ENCODE data around the gene TPP2. TPM values are rescaled to one million over a fixed set of nuclear protein-coding genes. Genes with fewer than 3 reads are reported as not detected.

Gene TPP2
- total and polyA plus RNA-seq, 8 donors = 43.6 to 77.2 (median 70.2) TPM

- Histone ChIP-seq H3K4me1 (no peaks in the 10 kb centered on the region), H3K36me3 (no peaks in the 10 kb centered on the region), H3K27me3 (no peaks in the 10 kb centered on the region), H3K27ac (no peak overlapping the region), H3K9me3 (no peaks in the 10 kb centered on the region), H3K4me3 (no peak overlapping the region)
- no peak for TF ChIP-seq CTCF (IDR thresholded peaks at IDR 0.05)
- DNase-seq (no peak), ATAC-seq (no peak)
- intact Hi-C loops (cut with DNase I) = no loop called here
Observed at GRCh38 chr13:102701331-102701730, 104.5 kb downstream of the TPP2 start.

- Histone ChIP-seq H3K4me3 (no peak overlapping the region), H3K27ac (no peak overlapping the region), H3K9me3 (no peaks in the 10 kb centered on the region), H3K36me3 (no peaks in the 10 kb centered on the region), H3K4me1 (no peaks in the 10 kb centered on the region), H3K27me3 (no peaks in the 10 kb centered on the region)
- TF ChIP-seq CTCF (IDR thresholded peaks at IDR 0.05) = no peak
- DNase-seq (peak in 1 of 4 donors; percentile 21), ATAC-seq (no peak)
- intact Hi-C loops (cut with DNase I) = no loop called here
Observed at GRCh38 chr13:102702965-102703725, 106.4 kb downstream of the TPP2 start.

- no peak for DNase-seq
- intact Hi-C loops (cut with DNase I) = no loop called here
- no peaks in the 10 kb centered on the region for H3K36me3 ChIP-seq
- H3K4me1 ChIP-seq = no peaks in the 10 kb centered on the region
- no peak for ATAC-seq
- no peak for TF ChIP-seq CTCF (IDR thresholded peaks at IDR 0.05)
- no peaks in the 10 kb centered on the region for H3K9me3 ChIP-seq
- H3K27me3 ChIP-seq = no peaks in the 10 kb centered on the region
- no peak overlapping the region for H3K27ac ChIP-seq
- H3K4me3 ChIP-seq = no peak overlapping the region
Observed at GRCh38 chr13:102703726-102704035, 106.9 kb downstream of the TPP2 start.

DNA sequence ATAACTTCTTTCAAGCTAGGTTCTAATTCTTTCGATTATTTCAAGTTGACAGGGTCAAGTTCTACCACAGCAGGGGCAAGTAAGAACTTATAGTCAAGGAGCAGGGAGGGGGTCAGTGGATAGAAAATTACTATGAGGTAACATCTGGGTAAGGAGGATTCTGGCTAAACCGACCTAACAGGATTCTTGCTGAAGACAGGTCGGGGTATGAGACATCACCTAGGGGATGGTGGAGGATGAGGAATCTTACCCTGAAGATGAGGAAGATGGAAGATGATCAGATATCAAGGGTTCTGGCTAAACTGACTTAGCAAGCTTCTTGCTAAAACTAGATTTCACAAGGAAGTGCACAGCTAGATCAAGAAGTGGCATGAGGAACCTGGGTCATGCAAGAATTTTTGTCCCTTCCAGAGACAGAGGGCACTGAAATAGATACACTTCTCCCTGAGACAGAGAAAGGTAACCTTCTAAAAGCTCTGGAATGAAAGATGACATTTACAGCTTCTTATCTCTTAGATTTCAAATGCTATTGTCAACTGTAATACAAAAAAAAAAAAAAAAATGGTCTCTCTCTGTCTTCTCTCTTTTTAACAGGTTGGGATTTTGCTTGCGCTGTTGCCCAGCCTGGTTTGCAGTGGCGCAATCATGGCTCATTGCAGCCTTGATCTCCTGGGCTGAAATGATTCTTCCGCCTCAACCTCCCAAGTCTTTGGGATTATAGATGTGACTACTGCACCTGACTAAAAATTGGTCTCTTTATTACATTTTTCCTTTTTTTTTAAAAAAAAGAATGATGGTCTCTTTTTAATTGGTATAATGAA lies 107.7 kb downstream of the TPP2 start:
- no peaks in the 10 kb centered on the region for H3K36me3 ChIP-seq
- no peaks in the 10 kb centered on the region for H3K27me3 ChIP-seq
- H3K9me3 ChIP-seq = no peaks in the 10 kb centered on the region
- no peak for TF ChIP-seq CTCF (IDR thresholded peaks at IDR 0.05)
- DNase-seq = no peak
- intact Hi-C loops (cut with DNase I) = no loop called here
- no peaks in the 10 kb centered on the region for H3K4me1 ChIP-seq
- H3K4me3 ChIP-seq = no peak overlapping the region
- ATAC-seq = no peak
- H3K27ac ChIP-seq = no peak overlapping the region

DNA sequence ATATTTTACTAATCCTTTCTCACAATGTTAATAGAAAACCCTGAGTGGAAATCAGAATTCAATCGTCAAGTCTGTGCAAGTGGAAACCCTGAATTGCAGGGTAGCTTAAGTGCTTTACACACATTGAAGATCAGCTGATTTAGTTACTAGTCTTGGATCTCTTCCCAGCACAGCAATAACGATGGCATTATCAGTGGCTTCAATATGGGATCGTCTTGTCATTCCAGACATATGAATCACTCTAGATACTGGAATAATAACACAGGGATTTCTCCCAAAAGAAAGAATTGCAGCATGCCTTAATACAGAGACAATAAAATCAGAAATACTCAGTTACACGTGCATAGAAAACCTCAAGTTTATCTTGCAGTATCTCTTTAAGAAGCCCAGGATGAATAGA lies 110.7 kb downstream of the TPP2 start:
- no peak for TF ChIP-seq CTCF (IDR thresholded peaks at IDR 0.05)
- no peaks in the 10 kb centered on the region for H3K27me3 ChIP-seq
- H3K9me3 ChIP-seq = no peaks in the 10 kb centered on the region
- intact Hi-C loops (cut with DNase I) = no loop called here
- no peaks in the 10 kb centered on the region for H3K36me3 ChIP-seq
- no peak overlapping the region for H3K27ac ChIP-seq
- ATAC-seq (peak; percentile 60), DNase-seq (no peak)
- no peak overlapping the region for H3K4me3 ChIP-seq
- H3K4me1 ChIP-seq = no peaks in the 10 kb centered on the region
